Inflammatory macrophage treated with lipopolysaccharide for 4 hours (primary cell): ENCODE data around the gene NDUFAF8.

ENCODE experiments used
- DNase-seq: peaks from one replicate; pipeline ENCODE4 v3.0.0-alpha.2; 2020

Gene NDUFAF8

DNA sequence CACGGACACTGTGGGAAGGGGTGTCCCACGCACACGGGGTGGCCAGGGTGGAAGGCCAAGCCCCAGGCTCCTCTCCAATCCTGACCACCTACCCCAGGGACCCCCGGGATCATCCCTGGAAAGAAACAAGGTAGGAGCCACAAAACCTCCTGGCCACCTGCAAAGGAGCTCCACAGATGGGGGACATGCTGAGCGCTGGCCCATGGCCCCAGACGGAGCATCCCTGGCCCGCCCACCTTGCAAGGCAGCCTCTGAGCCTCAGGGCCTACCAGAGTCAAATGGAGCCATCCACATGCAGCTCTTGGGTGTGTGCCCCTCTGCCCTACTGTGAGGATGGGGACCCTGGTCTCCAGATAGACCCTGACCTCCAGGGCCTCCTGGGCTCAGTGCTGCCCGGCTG, 39.7 kb downstream of the NDUFAF8 start:
- no peak for DNase-seq

DNA sequence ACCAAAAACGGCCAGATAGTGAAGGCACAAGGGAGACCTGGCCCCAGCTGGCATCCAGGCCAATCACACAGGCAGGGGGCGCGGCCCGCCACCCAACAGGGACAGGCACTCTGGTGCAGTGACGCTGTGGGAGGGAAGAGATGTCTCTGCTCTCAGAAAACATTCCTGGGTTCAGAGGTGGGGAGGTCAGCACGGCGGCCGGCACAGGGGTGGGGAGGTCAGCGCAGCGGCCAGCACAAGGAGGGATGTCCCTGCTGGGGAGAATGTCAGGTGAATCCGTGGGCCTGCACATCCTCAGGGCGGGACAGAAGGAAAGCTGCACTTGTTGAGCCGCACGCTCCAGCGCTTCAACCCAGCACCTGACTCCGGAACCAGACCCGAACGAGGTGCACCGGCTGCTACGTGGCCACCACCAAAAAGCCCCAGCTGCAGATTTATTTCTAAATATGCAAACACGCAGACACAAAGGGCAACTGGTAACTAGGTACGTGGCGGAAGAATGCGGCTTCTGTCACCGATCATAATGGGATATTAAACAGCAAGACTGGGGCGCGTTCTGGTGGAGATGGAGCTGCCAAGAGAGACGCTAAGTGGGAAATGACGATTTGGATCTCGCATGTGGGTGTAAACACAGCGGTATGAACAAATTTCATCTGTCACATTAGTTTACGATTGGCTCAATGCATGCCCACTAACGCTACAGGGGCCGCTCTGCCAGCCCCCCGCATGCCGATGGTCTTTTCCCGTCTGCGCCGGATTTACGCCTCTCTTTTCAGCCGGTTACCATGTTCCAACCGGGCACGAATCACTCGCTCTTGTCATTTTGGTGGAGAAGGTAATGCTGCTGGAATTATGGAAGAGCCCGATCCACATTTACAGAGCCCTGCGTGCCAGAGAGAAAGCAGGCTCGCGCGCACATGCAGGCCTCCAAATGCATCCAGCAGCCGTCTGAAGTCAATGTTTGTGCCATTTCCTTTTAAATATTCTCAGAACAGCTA, 40.5 kb downstream of the NDUFAF8 start:
- DNase-seq, result no peak

DNA sequence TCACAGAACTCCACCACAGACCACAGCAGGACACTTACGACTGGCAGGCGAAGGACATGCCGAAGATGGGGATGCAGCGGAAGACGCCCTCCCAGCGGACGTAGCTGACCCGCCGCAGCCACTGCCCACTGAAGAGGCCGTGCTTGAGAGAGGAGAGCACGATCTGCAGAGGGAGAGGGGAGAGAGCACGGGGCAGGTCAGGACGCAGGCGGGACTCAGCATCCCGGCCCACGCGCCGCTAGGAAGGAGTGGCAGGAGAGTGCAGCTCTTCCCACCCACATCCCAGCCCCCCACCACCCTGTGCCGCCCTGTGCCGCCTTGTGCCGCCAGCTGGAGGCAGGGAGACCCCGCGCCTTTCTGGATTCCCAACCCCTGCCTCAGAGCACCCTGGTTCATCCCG, 41.5 kb downstream of the NDUFAF8 start:
- DNase-seq, result no peak

DNA sequence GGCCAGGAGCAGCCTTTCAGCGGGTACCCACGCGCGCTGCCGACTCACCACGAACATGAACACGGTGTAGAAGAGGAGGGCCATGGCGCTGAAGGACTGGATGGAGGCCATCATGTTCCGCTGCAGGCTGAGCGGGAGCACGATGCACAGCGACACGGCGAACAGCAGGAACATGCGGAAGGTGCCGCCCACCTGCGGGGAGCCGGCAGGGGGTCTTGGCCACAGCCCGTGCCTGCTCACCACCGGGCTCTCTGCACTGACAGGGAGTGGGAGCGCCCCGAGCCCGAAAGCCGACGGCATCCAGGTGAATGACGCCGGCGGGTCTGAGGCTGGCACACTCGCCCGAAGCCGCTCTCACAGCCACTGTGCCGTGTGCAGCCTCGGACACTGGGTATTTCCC, 43.0 kb downstream of the NDUFAF8 start:
- DNase-seq, result no peak

DNA sequence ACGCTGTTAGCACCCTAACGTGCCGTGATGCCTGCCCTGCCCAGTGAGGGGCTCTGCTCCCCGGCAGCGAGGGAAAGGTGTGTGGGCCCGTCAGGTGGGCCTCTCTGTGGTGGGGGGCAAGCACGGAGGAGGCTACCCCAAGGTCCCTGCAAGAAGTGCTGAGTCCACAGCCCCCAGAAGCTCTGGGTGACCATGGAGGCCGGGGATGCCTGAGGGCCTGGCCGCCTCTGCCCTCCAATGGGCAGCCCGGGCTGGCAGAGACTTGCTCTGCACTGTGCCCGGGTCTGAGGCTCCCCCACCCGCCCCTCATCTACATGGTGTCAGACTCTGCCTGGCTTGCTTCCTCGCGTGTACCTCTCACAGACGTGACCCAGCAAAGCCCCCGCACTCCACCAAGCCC, 43.8 kb downstream of the NDUFAF8 start:
- no peak for DNase-seq

DNA sequence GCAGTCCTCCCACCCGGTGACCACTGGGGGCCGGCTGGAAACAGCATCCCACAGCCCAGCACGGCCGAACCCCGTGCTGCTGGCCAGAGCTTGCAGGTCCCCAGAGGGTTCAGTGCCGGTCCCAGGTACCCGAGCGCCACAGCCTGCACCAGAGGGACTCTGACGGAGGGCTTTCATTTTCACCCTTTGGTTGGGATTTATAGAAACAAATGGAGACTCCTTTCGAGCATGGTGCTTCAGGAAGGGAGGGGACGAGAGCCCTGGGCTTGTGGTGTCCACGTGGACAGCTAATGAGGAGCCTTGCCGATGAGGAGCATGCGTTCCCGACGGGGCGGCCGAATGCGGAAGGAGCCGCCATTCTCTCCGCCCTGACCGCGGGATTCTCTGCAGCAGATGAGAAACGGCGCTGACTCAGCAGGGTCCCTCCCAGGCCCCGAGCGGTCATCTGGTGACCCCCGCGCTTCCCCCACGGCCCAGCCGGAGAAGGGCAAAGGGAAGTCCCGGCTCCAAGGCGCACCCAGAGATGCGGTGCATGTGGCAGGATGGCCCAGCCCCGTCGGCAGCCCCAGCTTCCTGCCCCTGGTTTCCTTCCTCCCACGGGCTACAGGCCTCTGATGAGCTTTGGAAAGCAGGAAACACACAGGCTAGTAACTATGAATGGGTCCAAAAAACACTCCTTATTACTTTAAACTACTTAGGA, 46.2 kb downstream of the NDUFAF8 start:
- peak; percentile 95 for DNase-seq

DNA sequence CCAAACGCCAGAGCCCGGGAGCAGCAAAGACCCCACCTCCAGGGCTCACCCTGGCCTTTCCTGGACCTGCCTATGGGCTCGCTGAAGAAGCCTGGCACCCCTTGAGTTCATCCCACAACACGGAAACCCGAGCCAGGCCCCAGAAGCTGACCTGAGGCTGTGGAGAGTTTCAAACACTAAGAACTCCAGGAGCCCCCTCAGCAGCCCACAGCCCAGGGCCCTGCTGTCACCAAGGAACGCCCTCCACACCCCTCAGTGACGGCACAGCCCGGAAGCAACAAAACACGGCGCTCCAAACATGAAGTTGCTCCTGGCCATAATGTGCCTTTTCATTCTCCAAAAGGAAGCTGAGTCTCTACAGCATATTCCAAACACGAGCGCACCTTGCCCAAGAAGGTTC, 46.8 kb downstream of the NDUFAF8 start:
- no peak for DNase-seq

DNA sequence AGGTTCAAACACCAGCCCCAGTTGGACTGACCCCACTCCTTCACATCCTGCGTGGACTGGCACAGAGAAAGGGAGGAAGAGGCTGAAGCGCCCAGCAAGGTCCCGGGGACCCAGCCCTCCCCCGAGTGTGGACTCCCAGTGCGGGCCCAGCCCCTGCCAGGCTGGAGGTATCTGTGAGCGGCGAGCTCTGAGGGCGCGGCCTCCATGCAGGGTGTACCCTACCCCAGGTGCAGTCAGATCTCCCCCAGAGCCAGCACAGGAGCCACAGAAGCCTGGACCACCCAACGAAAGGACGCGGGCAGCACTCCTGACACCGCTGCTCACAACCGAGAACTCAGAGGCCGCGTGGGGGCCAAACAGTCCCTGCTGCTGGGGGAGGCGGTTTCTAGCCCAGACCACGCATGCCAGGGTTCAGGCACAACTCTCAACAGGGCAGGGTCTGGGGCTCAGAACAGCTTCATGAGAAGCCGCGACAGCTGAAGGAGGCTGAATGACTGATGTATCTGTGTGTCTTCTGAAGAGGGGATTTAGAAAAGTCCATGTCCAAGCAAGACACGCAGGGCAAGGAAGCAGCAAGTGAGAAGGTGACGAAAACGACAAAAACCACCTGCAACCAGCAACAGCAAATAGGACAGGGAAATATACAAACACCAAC, 47.5 kb downstream of the NDUFAF8 start:
- DNase-seq, result no peak

DNA sequence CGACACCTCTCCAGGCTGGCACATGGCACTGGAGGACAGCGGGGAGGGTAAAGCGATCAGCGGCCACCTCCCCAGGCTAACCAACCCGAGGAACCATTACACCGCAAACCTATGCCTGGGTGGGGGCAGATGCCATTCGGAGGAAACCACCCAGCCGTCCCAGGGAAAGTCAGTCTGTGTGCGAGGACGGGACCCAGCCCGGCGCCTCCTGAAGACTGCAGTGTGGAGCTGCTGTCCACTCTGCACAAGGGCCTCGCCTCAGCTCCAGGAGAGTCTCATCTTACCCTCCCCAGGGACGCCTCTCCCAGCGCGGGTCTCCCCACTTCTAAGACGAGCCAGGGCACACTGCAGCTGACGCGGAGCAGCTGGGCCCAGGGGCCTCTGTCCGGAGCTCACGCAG, 48.0 kb downstream of the NDUFAF8 start:
- DNase-seq, result no peak

DNA sequence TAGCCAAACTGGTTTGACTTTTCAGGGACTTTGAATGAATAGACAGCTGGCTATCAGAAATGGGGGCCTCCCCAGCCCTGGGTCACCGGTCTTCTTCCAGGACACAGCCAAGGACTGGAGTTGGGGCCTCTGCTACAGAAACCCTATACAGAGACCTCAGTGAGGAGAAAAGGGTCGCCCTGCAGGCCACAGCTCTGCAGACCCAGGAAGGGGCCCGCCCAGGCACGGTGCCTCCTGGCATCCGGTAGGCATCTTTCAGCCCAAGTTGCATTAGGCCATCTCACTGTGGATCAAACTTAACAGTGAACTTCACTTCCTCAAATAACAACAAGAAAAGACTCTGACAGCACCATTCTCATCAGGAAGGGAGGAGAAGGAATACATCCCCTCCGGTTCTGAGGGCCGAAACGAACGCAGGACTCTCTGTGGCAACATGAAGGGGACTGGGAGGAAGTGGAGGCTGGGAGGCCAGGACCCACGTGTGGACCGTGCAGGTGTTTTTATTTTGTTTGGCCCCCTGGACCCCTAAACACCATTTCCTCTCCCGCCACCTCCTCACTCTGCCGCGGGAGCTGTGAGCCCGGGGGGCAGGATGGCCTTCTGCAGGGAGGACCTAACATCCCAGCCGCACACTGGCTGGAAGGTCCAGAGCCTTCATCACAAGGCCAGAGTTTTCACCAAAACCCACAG, 48.8 kb downstream of the NDUFAF8 start:
- peak; percentile 18 for DNase-seq

DNA sequence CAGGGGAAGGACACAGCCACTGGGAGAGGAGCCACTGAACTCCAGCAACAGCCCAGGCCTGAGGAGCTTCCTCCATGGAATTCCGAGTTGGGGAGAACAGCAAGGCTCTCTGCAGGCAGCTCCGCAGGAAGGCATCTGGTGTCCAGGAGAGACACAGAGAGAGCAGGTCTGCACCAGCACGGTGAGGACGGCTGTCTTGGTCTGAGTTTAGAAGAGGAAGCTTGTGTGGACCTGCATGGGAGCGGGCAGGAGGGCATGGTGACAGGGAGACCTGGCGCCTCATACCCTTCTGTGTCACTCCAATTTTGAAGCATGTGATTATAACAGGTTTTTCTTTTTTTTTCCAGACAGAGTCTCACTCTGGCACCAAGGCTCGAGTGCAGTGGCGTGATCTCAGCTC, 49.6 kb downstream of the NDUFAF8 start:
- DNase-seq, result no peak

DNA sequence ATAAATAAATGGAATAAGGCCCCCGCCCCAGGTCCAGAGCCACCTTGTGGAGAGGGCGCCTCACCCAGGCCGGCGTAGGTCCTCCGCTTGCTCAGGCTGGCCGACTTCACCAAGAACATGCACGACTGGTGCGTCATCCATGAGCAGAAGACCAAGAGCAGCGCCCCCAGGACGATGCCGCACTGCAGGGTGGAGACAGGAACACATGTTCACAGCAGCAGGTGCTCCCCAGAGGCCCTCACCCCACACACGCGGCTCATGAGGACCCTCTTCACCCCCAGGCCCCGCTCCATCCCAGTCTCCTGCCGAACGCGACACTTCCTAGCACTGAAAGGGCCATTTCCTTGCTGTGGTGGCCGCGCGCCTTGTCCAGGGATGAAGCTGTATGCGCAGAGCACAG, 50.5 kb downstream of the NDUFAF8 start:
- DNase-seq, result no peak

DNA sequence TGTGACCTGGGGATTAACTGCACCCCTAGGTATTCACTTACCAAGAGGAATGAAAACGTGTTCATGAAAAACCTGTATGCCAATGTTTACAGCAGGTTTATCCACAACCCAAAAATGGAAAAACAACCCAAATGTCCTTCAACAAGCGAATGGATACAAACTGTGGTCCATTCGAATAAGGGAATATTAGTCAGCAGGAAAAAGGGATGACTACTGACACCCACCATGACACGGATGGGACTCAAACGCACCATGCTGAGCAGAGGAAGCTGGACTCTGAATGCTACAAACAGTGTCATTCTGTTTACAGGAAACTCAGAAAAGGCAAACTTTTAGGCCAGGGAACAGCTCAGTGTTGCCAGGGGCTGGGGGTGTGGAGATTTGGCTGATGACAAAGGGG, 51.1 kb downstream of the NDUFAF8 start:
- no peak for DNase-seq
